ENCODE data around the gene SULT1C4.
"Not testable (repeated sequence)": the region's sequence is repeated elsewhere in the genome, so short reads cannot be mapped to it uniquely, and the experiment has no call there.

SULT1C4 gene

DNA sequence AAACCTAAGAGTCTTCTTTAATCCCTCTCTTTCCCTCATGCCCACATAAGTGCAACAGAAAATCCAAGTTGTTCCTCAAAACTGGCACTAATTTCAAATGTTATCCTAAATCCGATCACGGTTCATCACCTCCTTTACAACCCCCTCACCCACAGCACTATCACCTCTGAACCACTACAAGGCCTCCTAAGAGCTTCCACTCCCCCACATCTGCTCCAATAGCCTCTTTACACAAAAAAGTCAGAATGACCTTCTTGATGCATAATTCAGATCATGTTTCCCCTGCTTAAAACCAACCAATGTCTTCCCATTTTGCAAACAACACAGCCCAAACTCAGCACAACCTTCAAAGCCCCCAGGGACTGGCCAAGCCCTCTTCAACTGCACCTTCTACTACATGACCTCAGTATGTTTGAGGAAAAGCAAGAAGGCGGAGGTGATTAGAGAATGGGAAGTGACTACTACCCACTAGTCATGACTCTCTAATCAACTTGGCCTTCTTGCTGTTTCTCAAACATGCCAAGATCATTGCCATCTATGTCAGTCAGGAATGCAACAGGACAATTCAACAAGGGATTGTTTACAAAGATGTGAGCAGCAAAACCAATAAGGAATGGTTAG is 36.6 kb downstream of the SULT1C4 start:
- DNase-seq: no peak

DNA sequence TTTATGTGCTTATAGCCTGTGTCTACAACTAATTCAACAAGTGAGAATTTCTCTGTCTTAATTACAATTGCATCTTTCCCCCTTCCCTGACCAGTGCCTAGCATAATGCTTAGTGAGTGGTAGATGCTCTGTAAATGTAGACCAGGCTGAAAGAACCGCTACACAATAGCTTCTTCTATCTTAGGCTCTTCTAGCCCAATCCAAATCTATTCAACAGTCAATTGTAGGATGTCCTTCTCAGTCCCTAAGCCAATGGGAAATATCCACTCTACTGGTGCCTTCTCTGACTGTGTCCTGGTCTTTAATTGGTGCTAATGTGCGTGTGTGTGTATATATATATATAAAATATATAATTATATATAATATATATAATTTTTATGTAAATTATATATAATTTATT is 37.2 kb downstream of the SULT1C4 start:
- no peak for DNase-seq

DNA sequence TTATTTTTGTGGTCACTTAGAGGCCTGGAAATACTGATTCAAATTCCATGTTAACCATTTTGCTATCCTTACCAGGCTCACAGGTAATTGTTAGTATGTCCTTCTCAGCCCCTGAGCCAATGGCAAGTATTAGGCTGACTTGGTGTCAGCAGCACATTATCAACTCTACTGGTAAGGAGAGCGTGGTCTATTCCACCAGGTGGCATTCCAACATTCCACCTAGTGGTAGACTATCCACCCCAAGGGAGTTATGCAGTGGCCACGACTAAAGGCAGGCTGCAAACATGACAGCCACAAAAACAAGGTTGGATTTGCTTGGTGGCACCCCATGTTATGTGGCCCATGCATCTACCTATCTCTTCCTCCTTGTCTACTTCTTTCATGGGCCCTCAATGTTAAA is 39.5 kb downstream of the SULT1C4 start:
- DNase-seq: no peak

- no peak for DNase-seq
Measured at GRCh38 chr2:108418416-108418815, 40.7 kb downstream of the SULT1C4 start.

GRCh38 chr2:108423067-108423466 is 45.3 kb downstream of the SULT1C4 start:
- DNase-seq: no peak

GRCh38 chr2:108423502-108424251 is 45.9 kb downstream of the SULT1C4 start:
- no peak for DNase-seq

- no peak for DNase-seq
Measured at GRCh38 chr2:108428286-108429009, 50.7 kb downstream of the SULT1C4 start.

DNA sequence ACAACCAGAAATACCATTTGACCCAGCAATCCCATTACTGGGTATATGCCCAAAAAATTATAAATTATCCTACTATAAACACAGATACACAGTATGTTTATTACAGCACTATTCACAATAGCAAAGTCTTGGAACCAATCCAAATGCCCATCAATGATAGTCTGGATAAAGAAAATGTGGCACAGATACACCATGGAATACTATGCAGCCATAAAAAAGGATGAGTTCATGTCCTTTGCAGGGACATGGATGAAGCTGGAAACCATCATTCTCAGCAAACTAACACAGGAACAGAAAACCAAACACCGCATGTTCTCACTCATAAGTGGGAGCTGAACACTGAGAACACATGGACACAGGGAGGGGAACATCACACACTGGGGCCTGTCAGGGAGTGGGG is 57.8 kb downstream of the SULT1C4 start:
- DNase-seq: not testable (repeated sequence)

DNA sequence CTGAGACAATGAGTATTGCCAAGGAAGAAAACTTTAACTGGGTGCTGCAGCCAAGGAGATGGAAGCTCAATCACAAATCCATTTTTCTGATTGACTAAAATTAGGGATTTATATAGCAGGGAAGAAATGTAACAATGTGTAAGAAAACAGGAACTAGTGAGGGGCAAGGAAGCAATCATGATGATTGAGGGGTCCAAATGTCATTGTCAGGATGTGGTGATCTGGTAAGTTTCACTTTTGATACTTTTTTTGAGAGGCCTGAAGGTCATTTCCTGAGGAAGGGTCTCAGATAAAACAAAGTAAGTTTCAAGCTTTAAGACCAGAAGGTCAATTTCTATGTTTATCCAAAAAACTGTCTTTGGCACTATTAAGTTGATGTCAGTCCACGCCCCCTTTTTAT is 59.2 kb downstream of the SULT1C4 start:
- no peak for DNase-seq

Data from stimulated activated CD4-positive, alpha-beta T cell treated with anti-CD3 and anti-CD28 coated beads, Interleukin-4, amount 100 ng/mL, for 4 hours (primary cell).